Fibroblast of peridontal ligament (primary cell): ENCODE measurements around the gene GRID2.
A peak's percentile ranks its signal among the peaks of the same experiment; 100 is the strongest.
"Not testable (repeated sequence)": the region's sequence is repeated elsewhere in the genome, so short reads cannot be mapped to it uniquely, and the experiment has no call there.

ENCODE experiments used
- DNase-seq: peaks from one replicate; pipeline ENCODE4 v3.0.0-alpha.2; 2010; ENCODE audit errors: extremely low read depth

Gene GRID2

GRCh38 chr4:92438722-92439121 is 135.0 kb downstream of the GRID2 start:
- DNase-seq, result not testable (repeated sequence)

DNA sequence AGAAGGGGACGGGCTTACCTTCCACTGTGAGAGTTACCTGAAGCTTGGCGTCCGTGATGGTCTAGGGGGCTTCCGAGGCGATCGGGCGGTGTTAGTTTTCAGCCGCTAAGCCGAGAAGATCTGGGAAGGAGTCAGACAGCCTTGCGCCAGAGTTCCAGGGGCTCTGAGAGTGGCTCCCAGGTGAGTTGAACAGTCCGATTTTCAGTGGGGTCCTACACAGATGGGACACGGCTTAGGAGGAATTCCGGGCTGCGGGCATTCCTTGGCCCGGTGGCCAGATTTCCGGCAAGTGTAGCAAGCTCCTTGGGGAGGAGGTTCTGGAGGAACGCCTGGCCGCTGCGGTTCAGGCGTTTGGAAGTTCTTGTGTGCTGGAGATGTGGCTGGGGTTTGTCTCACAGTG is 138.4 kb downstream of the GRID2 start:
- not testable (repeated sequence) for DNase-seq

DNA sequence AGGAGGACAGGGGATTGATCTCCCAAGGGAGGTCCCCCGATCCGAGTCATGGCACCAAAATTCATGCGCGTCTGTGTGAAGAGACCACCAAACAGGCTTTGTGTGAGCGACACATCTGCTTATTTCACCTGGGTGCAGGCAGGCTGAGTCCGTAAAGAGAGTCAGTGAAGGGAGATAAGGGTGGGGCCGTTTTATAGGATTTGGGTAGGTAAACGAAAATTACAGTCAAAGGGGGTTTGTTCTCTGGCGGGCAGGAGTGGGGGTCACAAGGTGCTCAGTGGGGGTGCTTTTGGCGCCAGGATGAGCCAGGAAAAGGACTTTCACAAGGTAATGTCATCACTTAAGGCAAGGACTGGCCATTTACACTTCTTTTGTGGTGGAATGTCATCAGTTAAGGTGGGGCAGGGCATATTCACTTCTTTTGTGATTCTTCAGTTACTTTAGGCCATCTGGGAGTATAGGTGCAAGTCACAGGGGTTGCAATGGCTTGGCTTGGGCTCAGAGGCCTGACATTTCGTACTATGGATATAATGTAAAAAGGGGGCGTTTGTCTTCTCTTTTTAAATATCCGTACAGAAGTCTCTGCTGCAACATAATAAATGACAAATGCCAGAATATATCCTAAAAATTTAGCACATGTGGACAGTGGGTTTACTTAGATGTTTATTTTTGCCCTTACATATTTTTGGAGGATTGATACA is 140.5 kb downstream of the GRID2 start:
- not testable (repeated sequence) for DNase-seq

GRCh38 chr4:92445127-92445526 is 141.4 kb downstream of the GRID2 start:
- no peak for DNase-seq

- DNase-seq, result no peak
Measured at GRCh38 chr4:92447255-92447905, 143.6 kb downstream of the GRID2 start.

- not testable (repeated sequence) for DNase-seq
Measured at GRCh38 chr4:92448176-92448575, 144.4 kb downstream of the GRID2 start.

DNA sequence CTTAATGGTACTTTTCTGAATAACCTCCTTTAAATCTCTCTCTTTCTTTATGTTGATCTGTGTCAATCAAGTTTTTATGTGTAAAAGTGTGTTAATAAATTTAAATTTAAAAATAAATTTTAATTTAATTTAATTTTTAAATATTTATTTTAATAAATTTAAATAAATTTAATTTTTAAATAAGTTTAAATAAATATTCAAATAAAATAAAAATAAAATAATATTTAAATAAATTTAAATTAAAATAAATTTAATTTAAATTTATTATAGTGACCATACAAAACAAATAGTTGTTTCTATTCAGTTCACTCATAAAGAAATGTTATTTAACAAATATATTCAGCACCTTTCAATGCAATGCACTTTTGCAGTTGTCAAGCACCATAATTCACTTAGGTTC is 146.9 kb downstream of the GRID2 start:
- DNase-seq, result no peak

GRCh38 chr4:92451782-92452181 is 148.0 kb downstream of the GRID2 start:
- DNase-seq, result no peak

GRCh38 chr4:92452383-92452782 is 148.6 kb downstream of the GRID2 start:
- not testable (repeated sequence) for DNase-seq

- DNase-seq, result no peak
Measured at GRCh38 chr4:92455329-92455839, 151.6 kb downstream of the GRID2 start.

- DNase-seq, result peak; percentile 1
Measured at GRCh38 chr4:92455951-92456350, 152.2 kb downstream of the GRID2 start.

DNA sequence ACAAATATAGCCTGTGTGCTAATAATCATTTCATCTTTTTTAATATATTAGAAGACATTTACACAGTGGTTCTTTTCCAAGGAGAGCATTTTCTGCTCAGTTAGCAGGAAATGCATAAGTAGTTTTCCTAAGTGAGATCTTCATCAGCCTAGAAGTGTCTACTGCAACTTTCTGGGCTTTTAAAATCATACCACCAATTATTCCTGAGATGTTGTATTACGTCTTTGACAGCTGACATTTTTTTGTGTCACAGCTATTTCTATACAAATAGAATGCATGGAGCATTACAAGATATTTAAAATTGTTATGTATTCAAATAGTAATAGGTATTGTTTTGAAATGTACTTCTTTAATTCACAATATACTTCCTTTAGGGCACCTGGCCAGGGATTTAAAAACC is 158.0 kb downstream of the GRID2 start:
- no peak for DNase-seq

- DNase-seq, result no peak
Measured at GRCh38 chr4:92477298-92477697, 173.5 kb downstream of the GRID2 start.

GRCh38 chr4:92483341-92483740 is 179.6 kb downstream of the GRID2 start:
- DNase-seq, result no peak

GRCh38 chr4:92488496-92488895 is 184.7 kb downstream of the GRID2 start:
- no peak for DNase-seq

DNA sequence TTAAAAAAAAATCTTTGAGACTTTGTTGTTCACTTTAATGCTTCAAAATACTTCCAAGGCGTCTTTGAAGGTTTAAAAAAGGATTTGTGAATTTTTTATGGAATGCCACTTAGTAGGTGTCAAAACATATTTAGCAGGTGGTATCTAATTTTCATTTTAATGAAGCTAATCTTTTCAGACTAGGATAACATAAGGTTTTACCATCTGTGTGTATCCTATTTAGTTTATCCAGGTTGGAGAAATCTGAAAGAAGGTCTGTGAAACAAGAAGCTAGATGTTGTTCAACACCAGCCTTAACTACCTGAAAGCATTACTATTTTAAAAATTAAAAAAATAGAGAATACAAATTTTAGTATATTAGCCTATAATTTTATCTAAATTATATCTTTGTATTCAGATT is 193.4 kb downstream of the GRID2 start:
- no peak for DNase-seq

DNA sequence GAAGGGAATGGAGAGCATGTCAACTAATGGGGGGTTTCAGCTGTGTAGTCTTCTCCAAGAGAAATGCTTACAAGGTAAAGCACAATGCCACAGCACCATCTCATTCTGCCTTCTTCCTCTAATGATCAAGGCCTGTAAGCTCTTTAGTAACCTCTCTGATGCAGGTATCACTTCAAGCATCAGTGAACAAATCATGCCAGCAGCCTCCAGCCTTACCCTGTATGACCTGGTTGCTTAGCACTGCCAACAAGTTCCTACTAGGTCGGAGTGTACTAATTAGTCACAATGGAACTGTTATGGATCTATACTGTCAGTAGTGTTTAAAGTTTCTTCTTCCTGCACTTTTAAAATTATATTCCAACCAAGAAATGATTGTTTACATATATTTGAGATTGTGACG is 197.7 kb downstream of the GRID2 start:
- DNase-seq, result no peak

- no peak for DNase-seq
Measured at GRCh38 chr4:92506933-92507332, 203.2 kb downstream of the GRID2 start.

DNA sequence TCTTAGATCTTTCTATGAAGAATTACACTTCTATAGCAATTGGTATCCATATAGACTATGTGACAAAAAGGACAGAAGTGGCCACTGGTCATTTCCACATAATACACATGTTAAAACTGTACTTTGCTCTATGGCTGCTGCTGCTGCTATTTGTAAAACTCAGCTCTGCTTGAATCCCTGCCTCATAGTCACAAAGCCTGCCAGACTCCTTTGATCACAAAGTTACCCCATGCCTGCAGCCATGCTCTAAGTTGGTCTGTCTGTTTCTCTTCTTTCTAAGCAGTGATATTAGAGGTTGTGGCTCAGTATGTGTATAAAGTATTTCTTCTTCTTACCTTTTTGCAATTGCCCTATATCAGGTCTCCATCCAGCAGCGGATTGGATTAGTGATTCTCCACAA is 210.9 kb downstream of the GRID2 start:
- no peak for DNase-seq

- no peak for DNase-seq
Measured at GRCh38 chr4:92516450-92516849, 212.7 kb downstream of the GRID2 start.

DNA sequence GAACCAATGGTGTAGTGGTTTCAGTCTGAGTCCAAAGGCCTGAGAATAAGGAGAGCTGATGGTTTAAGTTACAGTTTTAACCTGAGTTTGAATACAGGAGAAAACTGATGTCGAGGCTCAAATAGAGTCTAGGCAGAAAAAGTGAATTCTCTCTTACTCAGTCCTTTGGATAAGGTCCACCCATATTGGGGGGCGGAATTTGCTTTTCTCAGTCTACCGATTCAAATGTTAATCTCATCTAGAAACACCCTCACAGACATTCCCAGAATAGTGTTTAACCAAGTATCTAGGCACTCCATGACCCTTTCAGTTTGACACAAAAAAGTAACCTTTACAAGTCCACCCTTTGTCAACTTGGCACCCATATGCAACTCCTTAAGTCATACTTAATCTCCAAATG is 216.0 kb downstream of the GRID2 start:
- DNase-seq, result no peak

DNA sequence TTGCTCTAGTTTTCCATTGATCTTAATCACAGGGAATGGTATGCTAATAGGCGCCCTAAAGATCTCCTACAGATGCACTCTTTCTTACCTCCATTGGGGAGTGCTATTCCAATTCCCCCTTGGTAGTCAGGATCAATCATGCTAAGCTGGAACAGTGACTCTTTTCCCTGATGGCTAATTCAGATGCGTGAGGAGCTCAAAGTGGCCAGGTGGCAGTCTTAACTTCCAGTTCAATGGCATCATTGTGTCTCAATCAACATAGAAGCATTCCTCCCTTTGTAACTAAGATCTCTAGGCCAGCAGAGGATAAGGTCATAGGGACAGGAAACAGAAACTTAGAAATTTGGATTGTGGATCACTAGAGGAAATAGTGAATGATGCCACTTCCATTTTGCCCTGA is 216.8 kb downstream of the GRID2 start:
- no peak for DNase-seq

- no peak for DNase-seq
Measured at GRCh38 chr4:92521941-92522340, 218.2 kb downstream of the GRID2 start.
